CD14-positive monocyte (primary cell): ENCODE measurements around the gene CD22. TPM values are rescaled to one million over a fixed set of nuclear protein-coding genes. Genes with fewer than 3 reads are reported as not detected.

ENCODE experiments used
- DNase-seq, 3 donors: peaks; one replicate each; pipeline ENCODE4 v3.0.0-alpha.2; 2011 to 2022
- H2AFZ ChIP-seq: 2 replicates; pipeline ENCODE4 v1.6.0; 2012; ENCODE audit warnings: mild to moderate bottlenecking, low read depth, low read length, inconsistent platforms; ENCODE audit not compliant: insufficient read depth, poor library complexity, severe bottlenecking
- H3K27ac ChIP-seq, 2 donors: 1 replicate in 1 of 2; 2 replicates in 1 of 2; pipeline ENCODE4 v1.5.1; 2012 to 2013; ENCODE audit warnings: low read length in 2 of 2, control low read depth in 1 of 2, inconsistent platforms in 1 of 2, low read depth in 1 of 2, mild to moderate bottlenecking in 1 of 2
- H3K27me3 ChIP-seq, 2 donors: one replicate each; pipeline versions ENCODE4 v1.6.0 to v1.6.1; 2011 to 2013; ENCODE audit warnings: low read length in 2 of 2; ENCODE audit not compliant: control insufficient read depth in 2 of 2, insufficient read depth in 2 of 2
- H3K36me3 ChIP-seq, 2 donors: replicated peaks in 1 of 2; 1 replicate in 1 of 2; 2 replicates in 1 of 2; pipeline versions ENCODE4 v1.5.1 to v1.6.1; 2012 to 2013; ENCODE audit warnings: low read length in 2 of 2, control low read depth in 1 of 2, inconsistent platforms in 1 of 2, mild to moderate bottlenecking in 1 of 2; ENCODE audit not compliant: insufficient read depth in 2 of 2, control insufficient read depth in 1 of 2
- H3K4me1 ChIP-seq, 2 donors: 1 replicate in 1 of 2; 2 replicates in 1 of 2; pipeline versions ENCODE4 v1.5.1 to v1.6.1; 2012 to 2013; ENCODE audit warnings: low read length in 2 of 2, control low read depth in 1 of 2, inconsistent platforms in 1 of 2, mild to moderate bottlenecking in 1 of 2, moderate library complexity in 1 of 2; ENCODE audit not compliant: insufficient read depth in 2 of 2, control insufficient read depth in 1 of 2
- H3K4me2 ChIP-seq: replicated peaks from 2 replicates; pipeline ENCODE3; 2012; ENCODE audit warnings: low read length, moderate library complexity, mild to moderate bottlenecking; ENCODE audit not compliant: poor library complexity, severe bottlenecking; ENCODE audit errors: extremely low read depth
- H3K4me3 ChIP-seq, 3 experiments: fragments of 200-600 bp in 1 of 3; sonication (generic) in 1 of 3; replicated peaks in 1 of 3; 1 replicate in 2 of 3; 2 replicates in 1 of 3; pipeline ENCODE4 v1.5.1; 2011 to 2013; ENCODE audit warnings: low read length in 3 of 3, mild to moderate bottlenecking in 3 of 3, control low read depth in 2 of 3, low read depth in 2 of 3, inconsistent platforms in 1 of 3, moderate library complexity in 1 of 3
- H3K79me2 ChIP-seq: 2 replicates; pipeline ENCODE4 v1.6.0; 2012; ENCODE audit warnings: mild to moderate bottlenecking, control low read depth, inconsistent platforms, low read length, moderate library complexity; ENCODE audit not compliant: insufficient read depth
- H3K9ac ChIP-seq: 2 replicates; pipeline ENCODE4 v1.6.0; 2017; ENCODE audit warnings: low read length, mild to moderate bottlenecking; ENCODE audit not compliant: insufficient read depth, poor library complexity, severe bottlenecking
- H3K9me3 ChIP-seq, 2 donors: replicated peaks in 1 of 2; 1 replicate in 1 of 2; 2 replicates in 1 of 2; pipeline versions ENCODE4 v1.5.1 to v1.6.1; 2012 to 2013; ENCODE audit warnings: low read length in 2 of 2, control low read depth in 1 of 2; ENCODE audit not compliant: control insufficient read depth in 1 of 2, insufficient read depth in 1 of 2
- H4K20me1 ChIP-seq: 2 replicates; pipeline ENCODE4 v1.6.0; 2012; ENCODE audit warnings: mild to moderate bottlenecking, low read length, control low read depth, moderate library complexity; ENCODE audit not compliant: insufficient read depth
- H3K27ac Mint-ChIP-seq, 7 donors: one replicate each; pipeline ENCODE4 v1.8.0; 2020; ENCODE audit warnings: mild to moderate bottlenecking in 7 of 7, mixed read lengths in 7 of 7, moderate library complexity in 6 of 7, inconsistent platforms in 2 of 7
- H3K27me3 Mint-ChIP-seq, 3 donors: one replicate each; pipeline ENCODE4 v1.8.0; 2021 to 2022; ENCODE audit warnings: low read depth in 3 of 3, mild to moderate bottlenecking in 3 of 3, mixed read lengths in 3 of 3, moderate library complexity in 3 of 3, inconsistent platforms in 1 of 3
- H3K36me3 Mint-ChIP-seq, 2 donors: one replicate each; pipeline ENCODE4 v1.8.0; 2020; ENCODE audit warnings: mixed read lengths in 2 of 2, inconsistent platforms in 1 of 2, mild to moderate bottlenecking in 1 of 2
- H3K4me1 Mint-ChIP-seq: one replicate; pipeline ENCODE4 v1.8.0; 2020; ENCODE audit warnings: mild to moderate bottlenecking, mixed read lengths
- H3K4me3 Mint-ChIP-seq, 2 donors: one replicate each; pipeline ENCODE4 v1.8.0; 2020; ENCODE audit warnings: mild to moderate bottlenecking in 2 of 2, mixed read lengths in 2 of 2, moderate library complexity in 1 of 2
- H3K9me3 Mint-ChIP-seq, 7 donors: one replicate each; pipeline ENCODE4 v1.8.0; 2020 to 2022; ENCODE audit warnings: mixed read lengths in 7 of 7, mild to moderate bottlenecking in 6 of 7, moderate library complexity in 6 of 7, inconsistent platforms in 2 of 7
- WGBS: methylation state at CpG from one replicate; pipeline ENCODE4 v1.1.5; 2013; ENCODE audit warnings: missing lambda C conversion rate; ENCODE audit not compliant: insufficient coverage; 5-methylcytosine and 5-hydroxymethylcytosine counted together
- intact Hi-C, 2 donors: fragments of 100-400 bp; cut with micrococcal nuclease; formaldehyde crosslinking; loops; one replicate each; pipeline versions ENCODE4 v1.15.0 to v1.15.1; 2023
- polyA plus RNA-seq, 3 donors: library from polyadenylated mRNA; depleted of rRNA in 1 of 3; unstranded in 2 of 3; stranded (reverse) in 1 of 3; fragments of 300-500 nt in 2 of 3; fragments of >200 nt in 1 of 3; fragmentation: Illumina TruSeq in 2 of 3; gene quantifications; 1 replicate in 2 of 3; 2 replicates in 1 of 3; pipeline ENCODE4 v1.2.3, GENCODE V29; 2012 to 2021
- TF ChIP-seq, protein P1 (sequence below): fragments of 200-600 bp; IDR thresholded peaks from one replicate; pipeline ENCODE4 v1.8.0; 2022; ENCODE audit warnings: antibody characterized with exemption, mild to moderate bottlenecking

Gene CD22
- polyA plus RNA-seq, 3 donors: 0.24 to 4.8 (median 0.88) TPM

DNA sequence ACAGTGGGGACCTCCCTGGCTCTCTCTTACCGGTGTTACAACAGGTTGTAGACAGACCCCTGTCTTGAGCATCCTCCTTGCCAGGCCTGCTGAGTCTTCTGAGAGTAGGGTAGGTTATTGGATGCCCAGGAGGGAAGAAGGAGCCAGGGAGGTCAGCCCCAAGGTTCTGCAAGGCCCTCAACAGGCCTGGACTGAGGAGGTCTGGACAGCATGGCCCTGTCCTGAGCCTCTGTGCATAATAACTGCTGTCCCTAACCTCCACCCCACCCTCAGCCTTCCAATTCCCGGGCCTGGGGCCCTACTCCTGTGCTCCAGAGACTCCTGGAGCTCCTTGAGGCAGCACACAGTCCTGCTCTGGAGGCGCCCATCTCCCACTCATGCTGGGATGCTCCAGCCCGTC, 336 bp downstream of the CD22 start:
- H3K79me2 ChIP-seq: no peaks in the 10 kb centered on the region
- peak overlapping the region in 1 of 2 donors; percentile 0 for H3K27ac ChIP-seq
- no peak overlapping the region for H3K9ac ChIP-seq
- peak overlapping the region in 2 of 7 donors; percentile 73 to 83 for H3K27ac Mint-ChIP-seq
- H3K4me1 ChIP-seq: peaks cover 22 to 36% of the 10 kb centered on the region in 2 donors
- peaks cover 29% of the 10 kb centered on the region for H3K4me1 Mint-ChIP-seq
- peak overlapping the region; percentile 61 to 75 for H3K4me3 Mint-ChIP-seq
- H3K27me3 Mint-ChIP-seq: peaks cover 6 to 7% (median 6%) of the 10 kb centered on the region in 3 donors
- TF ChIP-seq, protein P1, sequence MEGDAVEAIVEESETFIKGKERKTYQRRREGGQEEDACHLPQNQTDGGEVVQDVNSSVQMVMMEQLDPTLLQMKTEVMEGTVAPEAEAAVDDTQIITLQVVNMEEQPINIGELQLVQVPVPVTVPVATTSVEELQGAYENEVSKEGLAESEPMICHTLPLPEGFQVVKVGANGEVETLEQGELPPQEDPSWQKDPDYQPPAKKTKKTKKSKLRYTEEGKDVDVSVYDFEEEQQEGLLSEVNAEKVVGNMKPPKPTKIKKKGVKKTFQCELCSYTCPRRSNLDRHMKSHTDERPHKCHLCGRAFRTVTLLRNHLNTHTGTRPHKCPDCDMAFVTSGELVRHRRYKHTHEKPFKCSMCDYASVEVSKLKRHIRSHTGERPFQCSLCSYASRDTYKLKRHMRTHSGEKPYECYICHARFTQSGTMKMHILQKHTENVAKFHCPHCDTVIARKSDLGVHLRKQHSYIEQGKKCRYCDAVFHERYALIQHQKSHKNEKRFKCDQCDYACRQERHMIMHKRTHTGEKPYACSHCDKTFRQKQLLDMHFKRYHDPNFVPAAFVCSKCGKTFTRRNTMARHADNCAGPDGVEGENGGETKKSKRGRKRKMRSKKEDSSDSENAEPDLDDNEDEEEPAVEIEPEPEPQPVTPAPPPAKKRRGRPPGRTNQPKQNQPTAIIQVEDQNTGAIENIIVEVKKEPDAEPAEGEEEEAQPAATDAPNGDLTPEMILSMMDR: no peak
- no peak overlapping the region for H2AFZ ChIP-seq
- H3K36me3 Mint-ChIP-seq: peaks cover 0 to 5% of the 10 kb centered on the region in 2 donors
- intact Hi-C loops: loop anchor here in 1 of 2 donors (2.0 kb wide), 1 partner anchor 17 kb away; the partner anchor contains the start of gene FFAR1
- WGBS: 79% methylated on average over 3 of the region's 4 CpGs
- no peaks in the 10 kb centered on the region for H3K27me3 ChIP-seq
- peak overlapping the region in 1 of 3 experiments; percentile 34 for H3K4me3 ChIP-seq
- no peaks in the 10 kb centered on the region for H4K20me1 ChIP-seq
- no peaks in the 10 kb centered on the region for H3K36me3 ChIP-seq
- H3K9me3 Mint-ChIP-seq: peaks cover 0 to under 1% (median 0%) of the 10 kb centered on the region in 7 donors
- H3K9me3 ChIP-seq: no peaks in the 10 kb centered on the region
- peak overlapping the region; percentile 52 for H3K4me2 ChIP-seq
- no peak for DNase-seq

DNA sequence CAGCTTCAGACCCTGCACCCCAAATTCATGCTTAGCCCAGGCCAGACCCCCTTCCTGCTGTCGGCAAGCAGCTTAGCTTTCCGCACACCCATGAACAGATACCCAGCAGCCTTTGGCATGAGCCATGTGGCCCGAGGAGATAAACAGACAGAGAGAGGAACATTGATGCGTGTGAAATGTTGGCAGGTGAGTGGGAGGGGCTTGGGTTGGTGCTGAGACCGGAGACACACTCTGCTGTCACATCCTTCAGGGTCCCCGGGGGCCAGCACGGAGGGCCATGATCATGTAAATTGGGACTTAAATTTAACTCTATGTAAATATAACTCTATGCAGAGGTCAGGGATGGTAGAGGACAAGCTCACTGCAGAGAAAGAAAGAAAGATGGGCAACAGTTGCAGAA, 1.5 kb downstream of the CD22 start:
- H3K4me2 ChIP-seq: no peak overlapping the region
- H4K20me1 ChIP-seq: no peaks in the 10 kb centered on the region
- Mint-ChIP-seq H3K27ac (peak overlapping the region in 2 of 7 donors; percentile 32 to 56), H3K4me1 (peaks cover 20% of the 10 kb centered on the region), H3K9me3 (no peaks in the 10 kb centered on the region), H3K4me3 (peak overlapping the region in 1 of 2 donors; percentile 18), H3K27me3 (peaks cover 6 to 9% (median 8%) of the 10 kb centered on the region in 3 donors), H3K36me3 (peaks cover 0 to 5% of the 10 kb centered on the region in 2 donors)
- H3K9ac ChIP-seq: no peak overlapping the region
- H3K4me3 ChIP-seq: no peak overlapping the region
- no peak overlapping the region for H3K27ac ChIP-seq
- intact Hi-C loops: no loop called here
- no peak for DNase-seq
- H2AFZ ChIP-seq: no peak overlapping the region
- no peaks in the 10 kb centered on the region for H3K27me3 ChIP-seq
- no peaks in the 10 kb centered on the region for H3K79me2 ChIP-seq
- no peaks in the 10 kb centered on the region for H3K36me3 ChIP-seq
- H3K4me1 ChIP-seq: peaks cover 17 to 28% of the 10 kb centered on the region in 2 donors
- TF ChIP-seq, protein P1: no peak
- H3K9me3 ChIP-seq: no peaks in the 10 kb centered on the region
- 80% methylated on average over 1 of the region's 7 CpGs for WGBS
